ENCODE data around the gene THSD4.
"Not testable (repeated sequence)": the region's sequence is repeated elsewhere in the genome, so short reads cannot be mapped to it uniquely, and the experiment has no call there.

Gene THSD4

GRCh38 chr15:71194286-71194685 is 79.0 kb downstream of the THSD4 start:
- DNase-seq: no peak

GRCh38 chr15:71195242-71195641 is 80.0 kb downstream of the THSD4 start:
- no peak for DNase-seq

GRCh38 chr15:71197620-71198019 is 82.3 kb downstream of the THSD4 start:
- DNase-seq: no peak

GRCh38 chr15:71198846-71199245 is 83.6 kb downstream of the THSD4 start:
- DNase-seq: no peak

GRCh38 chr15:71199384-71200351 is 84.4 kb downstream of the THSD4 start:
- no peak for DNase-seq

GRCh38 chr15:71201477-71201876 is 86.2 kb downstream of the THSD4 start:
- DNase-seq: peak; percentile 99

GRCh38 chr15:71202712-71203111 is 87.4 kb downstream of the THSD4 start:
- peak; percentile 81 for DNase-seq

GRCh38 chr15:71203586-71204474 is 88.6 kb downstream of the THSD4 start:
- DNase-seq: no peak

- DNase-seq: no peak
Measured at GRCh38 chr15:71207141-71207540, 91.9 kb downstream of the THSD4 start.

- no peak for DNase-seq
Measured at GRCh38 chr15:71212146-71212545, 96.9 kb downstream of the THSD4 start.

GRCh38 chr15:71213943-71214342 is 98.7 kb downstream of the THSD4 start:
- DNase-seq: not testable (repeated sequence)

GRCh38 chr15:71215126-71215894 is 100.0 kb downstream of the THSD4 start:
- DNase-seq: no peak

GRCh38 chr15:71218272-71218805 is 103.1 kb downstream of the THSD4 start:
- DNase-seq: no peak

- DNase-seq: no peak
Measured at GRCh38 chr15:71219101-71219500, 103.8 kb downstream of the THSD4 start.

GRCh38 chr15:71219645-71220044 is 104.4 kb downstream of the THSD4 start:
- no peak for DNase-seq

- DNase-seq: no peak
Measured at GRCh38 chr15:71220828-71221227, 105.6 kb downstream of the THSD4 start.

- DNase-seq: no peak
Measured at GRCh38 chr15:71221417-71221816, 106.1 kb downstream of the THSD4 start.

GRCh38 chr15:71223516-71223915 is 108.2 kb downstream of the THSD4 start:
- DNase-seq: no peak

GRCh38 chr15:71224024-71224423 is 108.8 kb downstream of the THSD4 start:
- no peak for DNase-seq

GRCh38 chr15:71225851-71226250 is 110.6 kb downstream of the THSD4 start:
- DNase-seq: no peak

- no peak for DNase-seq
Measured at GRCh38 chr15:71226536-71227455, 111.5 kb downstream of the THSD4 start.

Measured in NCI-H2171 (cell line).